GM21390 (cell line): ENCODE measurements around the gene PCF11.
"Not testable (repeated sequence)": the region's sequence is repeated elsewhere in the genome, so short reads cannot be mapped to it uniquely, and the experiment has no call there.

Experiments
- ATAC-seq: cut with Tn5 transposase; IDR thresholded peaks from one replicate; pipeline ENCODE4 v1.9.1; 2021; ENCODE audit not compliant: unreplicated experiment

Gene PCF11

GRCh38 chr11:83191491-83191890 is 34.6 kb downstream of the PCF11 start:
- no peak for ATAC-seq

- no peak for ATAC-seq
These were observed 35.1 kb downstream of the PCF11 start for GRCh38 chr11:83191986-83192385.

GRCh38 chr11:83192606-83193245 is 35.8 kb downstream of the PCF11 start:
- no peak for ATAC-seq

- peak; percentile 92 for ATAC-seq
These were observed 36.7 kb downstream of the PCF11 start, which contains the start of gene ANKRD42 for GRCh38 chr11:83193315-83194280. Gene ANKRD42, plus strand, starts transcription at chr11:83193712. Its CDS starts 959 bp downstream, at chr11:83194671.

GRCh38 chr11:83194281-83195142 is 37.6 kb downstream of the PCF11 start:
- ATAC-seq = peak; percentile 53

GRCh38 chr11:83195143-83195466 is 38.2 kb downstream of the PCF11 start:
- ATAC-seq = no peak

GRCh38 chr11:83195649-83196048 is 38.7 kb downstream of the PCF11 start:
- ATAC-seq = no peak

GRCh38 chr11:83200035-83200434 is 43.1 kb downstream of the PCF11 start:
- no peak for ATAC-seq

GRCh38 chr11:83205608-83206185 is 48.8 kb downstream of the PCF11 start:
- no peak for ATAC-seq

- ATAC-seq = no peak
These were observed 49.3 kb downstream of the PCF11 start for GRCh38 chr11:83206221-83206620.

- not testable (repeated sequence) for ATAC-seq
These were observed 49.9 kb downstream of the PCF11 start for GRCh38 chr11:83206771-83207382.

GRCh38 chr11:83219095-83219494 is 62.2 kb downstream of the PCF11 start:
- ATAC-seq = no peak

- no peak for ATAC-seq
These were observed 63.3 kb downstream of the PCF11 start for GRCh38 chr11:83220260-83220659.

- ATAC-seq = no peak
These were observed 64.8 kb downstream of the PCF11 start for GRCh38 chr11:83221694-83222093.

GRCh38 chr11:83222499-83222898 is 65.6 kb downstream of the PCF11 start:
- ATAC-seq = no peak

- ATAC-seq = no peak
These were observed 66.5 kb downstream of the PCF11 start for GRCh38 chr11:83223457-83223856.

- ATAC-seq = no peak
These were observed 78.9 kb downstream of the PCF11 start for GRCh38 chr11:83235825-83236224.
